Activated gamma-delta T cell treated with anti-CD3 and anti-CD28 coated beads, Interleukin-2, amount 50 U/mL, for 16 hours (primary cell): ENCODE results near the gene SYNCRIP.
A peak's percentile ranks its signal among the peaks of the same experiment; 100 is the strongest.
"Not testable (repeated sequence)": the region's sequence is repeated elsewhere in the genome, so short reads cannot be mapped to it uniquely, and the experiment has no call there.

ENCODE experiments used
- DNase-seq: peaks from one replicate; pipeline ENCODE4 v3.0.0-alpha.2; 2020; ENCODE audit warnings: low read depth

The SYNCRIP gene

DNA sequence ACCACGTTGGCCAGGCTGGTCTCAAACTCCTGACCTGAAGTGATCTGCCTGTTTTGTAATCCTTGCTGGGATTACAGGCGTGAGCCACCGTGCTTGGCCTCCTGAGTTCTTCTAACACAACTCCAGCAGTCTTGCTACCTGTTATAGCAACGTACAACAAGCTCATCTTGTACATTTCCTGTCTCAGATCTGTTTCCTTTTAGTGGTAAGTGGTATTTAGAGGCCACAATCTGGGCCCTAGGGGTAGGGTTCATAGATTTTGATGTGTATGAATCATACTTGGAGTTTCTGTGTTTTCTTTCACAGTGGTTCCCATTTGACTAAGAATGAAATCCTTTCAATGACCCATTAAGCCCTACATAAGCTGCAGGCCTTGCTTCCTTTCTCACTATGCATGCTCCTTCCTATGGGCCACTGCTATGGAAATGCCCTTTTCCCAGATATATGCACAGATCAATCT is 27.1 kb upstream of the SYNCRIP start:
- DNase-seq, result peak; percentile 18

- DNase-seq, result no peak
Measured at GRCh38 chr6:85662251-85662650, 19.6 kb upstream of the SYNCRIP start.

- DNase-seq, result no peak
Measured at GRCh38 chr6:85660181-85660611, 17.5 kb upstream of the SYNCRIP start.

GRCh38 chr6:85650606-85651005 is 7.9 kb upstream of the SYNCRIP start:
- DNase-seq, result no peak

- DNase-seq, result no peak
Measured at GRCh38 chr6:85644279-85644762, 1.6 kb upstream of the SYNCRIP start.

DNA sequence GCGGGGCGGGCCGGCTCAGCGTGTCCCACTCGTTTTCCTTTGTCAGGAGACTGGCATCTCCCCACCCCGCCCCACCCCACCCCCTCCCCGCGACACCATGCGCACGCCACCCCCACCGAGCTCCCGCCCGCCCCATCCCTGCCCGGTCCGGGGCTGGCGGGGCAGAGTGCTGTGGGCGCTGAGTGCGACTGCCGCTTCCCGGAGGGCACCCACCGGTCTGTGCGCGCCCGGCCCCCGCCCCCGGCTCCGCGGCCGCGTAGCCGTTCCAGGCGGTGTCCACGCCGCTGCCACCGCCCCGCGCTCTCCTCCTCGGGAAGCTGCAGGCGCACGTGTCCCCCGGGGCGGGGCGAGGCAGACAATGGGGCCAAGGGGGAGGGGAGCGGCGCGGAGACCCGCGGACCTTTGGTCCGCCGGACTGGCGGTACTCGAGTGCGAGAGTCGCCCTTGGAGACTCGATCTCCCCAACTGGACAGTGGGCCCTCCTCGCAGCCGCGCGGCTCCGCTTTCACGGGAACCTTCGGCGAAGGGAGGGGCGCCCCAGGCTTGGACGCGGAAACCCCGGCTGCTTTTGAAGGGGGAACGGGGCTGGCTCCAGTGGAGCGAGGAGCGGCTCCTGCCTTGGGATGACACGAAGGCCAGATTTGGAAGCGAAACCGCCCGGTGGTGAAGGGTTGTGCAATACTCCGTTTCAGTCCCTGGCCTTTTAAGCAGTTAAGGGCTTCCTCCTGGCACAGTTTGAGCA is 1.0 kb upstream of the SYNCRIP start:
- peak; percentile 55 for DNase-seq

DNA sequence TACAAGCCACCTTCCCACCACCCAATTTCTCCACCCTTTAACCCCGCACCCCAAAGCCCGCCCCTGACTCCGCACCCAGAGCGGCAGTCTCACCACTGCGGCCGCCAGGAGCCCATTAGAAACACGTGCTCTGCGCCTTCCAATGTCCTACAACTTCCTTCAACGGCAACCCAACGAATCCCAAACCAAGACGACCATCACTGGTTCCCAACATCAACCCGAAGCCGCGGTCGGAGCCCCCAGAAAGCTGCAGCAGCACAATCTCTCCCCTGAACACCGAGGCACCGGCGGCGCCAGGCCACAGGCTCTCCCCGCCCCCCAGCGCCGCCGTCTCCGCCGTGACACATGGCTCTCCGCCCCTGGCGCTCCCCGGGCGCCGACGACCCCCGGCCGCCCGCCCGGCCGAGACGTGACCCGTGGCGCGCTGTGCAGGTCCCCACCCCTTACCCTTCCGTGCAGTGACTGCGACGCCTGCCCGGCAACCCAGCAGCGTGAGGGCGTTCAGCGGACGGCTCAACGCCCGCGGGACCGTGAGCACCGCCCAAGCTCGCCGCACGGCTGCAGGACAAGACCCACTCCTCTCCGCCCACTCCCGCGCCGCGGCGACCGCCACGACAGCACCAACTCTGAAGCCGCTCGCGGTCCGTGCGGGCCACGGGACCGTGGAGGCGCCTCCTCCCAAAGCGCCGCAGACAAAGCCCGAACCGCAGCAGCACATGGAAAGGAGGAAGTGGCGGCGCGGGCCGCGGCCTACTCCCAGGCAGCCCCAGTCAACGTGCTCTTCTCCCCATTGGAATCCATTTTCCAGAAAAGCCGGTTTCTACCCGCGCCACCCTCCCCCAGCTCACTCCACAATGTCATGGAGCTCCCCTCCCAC is 551 bp downstream of the SYNCRIP start:
- DNase-seq, result peak; percentile 41

DNA sequence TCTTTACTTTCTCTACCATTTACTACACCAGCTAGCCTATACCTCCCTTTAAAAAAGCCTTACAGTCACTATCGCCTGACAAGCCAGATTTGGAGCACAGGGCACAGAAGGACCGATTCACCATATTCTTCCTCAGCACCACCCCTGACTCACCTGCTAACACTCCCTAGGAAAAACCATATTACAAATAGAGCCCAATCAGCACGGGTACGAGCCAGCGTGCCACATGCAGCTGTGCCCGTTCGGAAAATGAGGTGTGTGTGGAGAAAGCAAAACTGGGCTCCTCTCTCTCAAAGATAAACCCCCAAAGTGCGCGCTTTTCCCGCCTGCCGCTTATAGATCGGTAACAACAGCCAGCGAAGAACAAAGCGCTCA is 1.2 kb downstream of the SYNCRIP start:
- no peak for DNase-seq

DNA sequence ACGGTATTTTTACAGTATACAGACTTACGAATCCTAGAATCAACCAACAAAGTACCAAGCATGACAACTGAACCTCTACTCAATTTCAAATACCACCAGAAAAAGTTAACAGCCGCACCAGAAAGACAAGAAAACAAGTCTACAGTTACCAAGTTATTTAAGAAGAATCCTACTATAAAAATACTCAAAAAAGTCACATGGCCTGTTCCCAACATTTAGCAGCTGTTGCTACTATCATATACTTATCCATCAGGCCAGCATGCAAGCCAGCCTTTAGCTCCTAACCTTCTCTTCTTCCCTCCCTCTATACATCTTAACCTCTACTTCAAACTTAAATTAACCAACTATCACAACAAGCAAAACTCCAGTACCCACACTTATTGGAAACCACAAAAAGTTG is 1.9 kb downstream of the SYNCRIP start:
- no peak for DNase-seq

- DNase-seq, result no peak
Measured at GRCh38 chr6:85637579-85637978, 5.1 kb downstream of the SYNCRIP start.

DNA sequence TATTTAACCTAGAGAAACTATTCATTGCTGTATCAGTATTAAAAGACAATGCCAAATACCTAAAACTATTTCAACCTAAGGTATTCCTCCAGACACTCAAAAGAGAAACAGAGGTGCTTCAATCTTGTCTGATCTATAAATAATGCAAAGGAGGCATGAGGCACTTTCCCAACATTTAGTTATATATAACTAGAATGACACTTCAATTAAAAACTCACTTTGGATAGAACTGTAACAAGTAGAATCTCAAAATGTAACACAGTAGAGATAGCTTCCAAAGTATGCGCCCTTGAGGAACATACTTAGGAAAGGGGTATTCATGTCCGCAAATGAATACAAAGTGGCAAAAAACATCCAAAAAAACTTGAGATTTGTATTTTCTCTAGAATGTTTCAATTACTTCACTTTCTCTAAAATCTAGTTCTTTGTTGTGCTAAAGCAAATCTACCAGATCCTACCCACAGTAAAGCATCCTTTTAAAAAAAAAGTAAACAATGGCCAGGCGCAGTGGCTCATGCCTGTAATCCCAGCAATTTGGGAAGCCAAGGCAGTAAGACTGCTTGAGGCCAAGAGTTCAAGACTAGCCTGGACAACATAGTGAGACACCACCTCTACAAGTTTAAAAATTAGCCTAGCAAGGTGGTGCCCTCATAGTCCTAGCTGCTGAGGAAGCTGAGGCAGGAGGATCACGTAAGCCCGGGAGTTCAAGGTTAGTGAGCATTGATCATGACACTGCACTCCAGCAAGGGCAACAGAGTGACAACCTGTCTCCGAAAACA is 10.3 kb downstream of the SYNCRIP start:
- no peak for DNase-seq

- not testable (repeated sequence) for DNase-seq
Measured at GRCh38 chr6:85631117-85631516, 11.6 kb downstream of the SYNCRIP start.

DNA sequence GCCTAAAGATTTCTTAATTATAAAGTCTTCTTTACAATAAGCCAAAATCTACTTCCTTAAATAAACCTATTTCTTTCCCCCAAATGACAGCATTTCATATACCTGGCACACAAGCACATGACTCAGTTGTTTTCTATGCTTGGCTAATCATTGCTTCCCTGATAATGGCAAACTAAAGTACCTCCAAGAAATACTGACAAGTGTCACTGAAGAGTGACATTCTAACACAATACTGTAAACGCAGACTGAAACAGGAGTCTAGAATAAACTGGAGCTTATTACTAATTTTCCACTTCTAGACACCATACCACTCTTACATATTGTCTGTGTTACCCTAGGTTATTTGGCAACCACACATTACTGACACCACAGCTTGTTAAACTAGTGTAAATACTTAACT is 14.3 kb downstream of the SYNCRIP start:
- DNase-seq, result no peak

DNA sequence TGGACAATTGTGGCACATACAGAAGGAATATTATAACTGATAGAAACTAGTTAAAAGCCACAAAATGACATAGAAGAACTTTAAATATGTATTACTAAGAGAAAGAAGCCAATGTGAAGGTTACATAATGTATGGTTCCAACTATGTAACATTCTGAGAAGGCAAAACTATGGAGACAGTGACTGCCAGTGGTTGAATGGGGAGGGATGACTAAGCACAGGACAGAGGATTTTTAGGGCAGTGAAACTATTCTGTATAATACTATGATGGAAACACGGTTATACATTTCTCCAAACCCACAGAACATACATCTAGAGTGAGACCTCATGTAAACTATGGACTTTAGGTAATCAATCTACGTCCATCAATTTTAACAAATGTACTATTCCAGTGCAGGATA is 22.4 kb downstream of the SYNCRIP start:
- DNase-seq, result no peak

DNA sequence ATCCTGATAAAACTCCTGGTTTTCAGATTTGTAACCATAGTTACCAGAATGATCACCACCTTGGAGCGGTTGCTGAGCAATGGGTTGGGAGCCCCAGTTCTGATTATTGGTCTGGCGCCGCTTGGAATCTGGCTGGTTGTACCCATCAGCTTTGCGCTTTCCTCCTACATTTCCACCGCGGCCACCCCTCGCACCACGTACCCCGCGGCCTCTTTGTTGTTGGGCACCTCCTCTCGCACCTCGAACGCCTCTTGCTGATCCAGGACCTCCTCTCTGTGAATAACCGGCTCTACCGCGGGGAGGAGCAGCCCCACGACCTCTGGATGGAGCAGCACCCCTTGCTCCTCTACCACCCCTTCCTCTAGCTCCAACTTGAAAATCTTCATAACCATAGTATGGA is 27.9 kb downstream of the SYNCRIP start:
- no peak for DNase-seq

- DNase-seq, result no peak
Measured at GRCh38 chr6:85612690-85613474, 29.8 kb downstream of the SYNCRIP start.

GRCh38 chr6:85610182-85610895 is 32.3 kb downstream of the SYNCRIP start:
- DNase-seq, result no peak

DNA sequence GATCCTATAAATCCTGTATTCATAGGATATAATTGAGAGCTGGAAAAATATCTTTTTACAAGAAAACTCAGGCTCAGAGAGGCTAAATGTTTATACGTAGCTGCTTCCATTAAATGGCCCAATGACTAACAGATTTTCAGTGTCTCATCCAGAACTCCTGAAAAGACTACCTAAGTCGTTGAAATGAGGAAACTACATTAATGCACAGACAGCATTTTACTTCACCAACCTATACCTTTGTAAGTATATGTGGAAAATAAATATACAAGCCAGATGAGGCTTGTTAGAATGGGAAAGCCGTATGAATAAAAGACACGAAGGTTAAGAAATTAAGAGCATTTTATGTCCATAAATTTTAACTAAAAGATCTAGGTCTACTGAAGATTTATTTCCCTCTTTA is 40.6 kb downstream of the SYNCRIP start:
- DNase-seq, result no peak

DNA sequence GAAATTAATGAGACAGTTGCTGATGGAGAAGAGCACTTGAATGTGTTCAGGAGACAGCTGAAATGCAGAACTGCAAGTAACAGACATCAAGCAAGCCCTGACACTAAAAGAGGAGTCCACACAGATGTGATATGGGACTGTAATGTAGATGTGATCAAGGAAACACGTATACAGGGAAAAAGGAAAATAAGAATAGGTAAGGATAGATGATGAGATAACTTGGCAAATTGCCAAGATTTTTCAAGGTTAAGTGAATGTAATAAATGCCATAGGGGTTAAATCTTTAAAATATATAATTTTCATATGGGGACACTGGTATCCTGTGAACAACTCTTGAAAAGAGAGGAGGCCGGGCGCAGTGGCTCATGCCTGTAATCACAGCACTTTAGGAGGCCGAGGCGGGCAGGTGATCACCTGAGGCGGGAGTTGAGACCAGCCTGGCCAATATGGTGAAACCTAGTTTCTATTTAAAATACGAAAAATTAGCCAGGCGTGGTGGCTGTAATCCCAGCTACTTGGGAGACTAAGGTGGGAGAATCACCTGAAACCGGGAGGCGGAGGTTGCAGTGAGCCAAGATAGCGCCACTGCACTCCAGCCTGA is 41.9 kb downstream of the SYNCRIP start:
- DNase-seq, result no peak

GRCh38 chr6:85594197-85594930 is 48.3 kb downstream of the SYNCRIP start:
- no peak for DNase-seq
